ENCODE measurements around the gene HLA-DMA.
"Not testable (repeated sequence)": the region's sequence is repeated elsewhere in the genome, so short reads cannot be mapped to it uniquely, and the experiment has no call there.

HLA-DMA gene

GRCh38 chr6:32960563-32960962 is 7.7 kb upstream of the HLA-DMA start:
- no peak overlapping the region for H3K27ac ChIP-seq
- no peak for DNase-seq (ENCODE audit: low read depth, low spot score)

- DNase-seq (ENCODE audit: low read depth, low spot score), result no peak
- H3K27ac ChIP-seq, result no peak overlapping the region
Observed at GRCh38 chr6:32956176-32956575, 3.3 kb upstream of the HLA-DMA start.

- DNase-seq (ENCODE audit: low read depth, low spot score), result no peak
- H3K27ac ChIP-seq, result no peak overlapping the region
Observed at GRCh38 chr6:32954986-32955802, 2.3 kb upstream of the HLA-DMA start.

GRCh38 chr6:32954267-32954666 is 1.4 kb upstream of the HLA-DMA start:
- no peak for DNase-seq (ENCODE audit: low read depth, low spot score)
- H3K27ac ChIP-seq, result no peak overlapping the region

DNA sequence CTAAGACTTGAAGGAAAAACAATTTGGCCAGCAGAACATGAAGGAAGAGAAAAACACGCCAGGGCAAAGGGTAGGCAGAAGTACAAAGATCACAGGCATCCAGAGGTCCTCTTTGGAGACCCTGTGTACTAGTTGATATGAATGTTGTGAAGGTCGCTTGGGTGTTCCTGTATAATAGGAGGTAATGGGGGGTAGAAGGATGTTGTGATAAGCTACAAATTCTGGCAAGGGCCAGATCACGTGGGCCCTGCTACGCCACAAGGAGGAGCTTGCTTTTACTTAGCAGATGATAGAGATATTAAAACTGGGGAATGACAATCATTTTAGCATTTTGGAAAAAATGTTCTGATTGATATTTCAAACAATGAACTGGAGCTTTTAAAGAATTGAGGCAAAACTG is 878 bp upstream of the HLA-DMA start:
- no peak overlapping the region for H3K27ac ChIP-seq
- DNase-seq (ENCODE audit: low read depth, low spot score), result no peak

GRCh38 chr6:32950449-32950848 is 2.4 kb downstream of the HLA-DMA start:
- DNase-seq (ENCODE audit: low read depth, low spot score), result no peak
- H3K27ac ChIP-seq, result no peak overlapping the region

- DNase-seq (ENCODE audit: low read depth, low spot score), result no peak
- H3K27ac ChIP-seq, result no peak overlapping the region
Observed at GRCh38 chr6:32950010-32950409, 2.9 kb downstream of the HLA-DMA start.

GRCh38 chr6:32949113-32949512 is 3.8 kb downstream of the HLA-DMA start:
- no peak overlapping the region for H3K27ac ChIP-seq
- DNase-seq (ENCODE audit: low read depth, low spot score), result no peak

DNA sequence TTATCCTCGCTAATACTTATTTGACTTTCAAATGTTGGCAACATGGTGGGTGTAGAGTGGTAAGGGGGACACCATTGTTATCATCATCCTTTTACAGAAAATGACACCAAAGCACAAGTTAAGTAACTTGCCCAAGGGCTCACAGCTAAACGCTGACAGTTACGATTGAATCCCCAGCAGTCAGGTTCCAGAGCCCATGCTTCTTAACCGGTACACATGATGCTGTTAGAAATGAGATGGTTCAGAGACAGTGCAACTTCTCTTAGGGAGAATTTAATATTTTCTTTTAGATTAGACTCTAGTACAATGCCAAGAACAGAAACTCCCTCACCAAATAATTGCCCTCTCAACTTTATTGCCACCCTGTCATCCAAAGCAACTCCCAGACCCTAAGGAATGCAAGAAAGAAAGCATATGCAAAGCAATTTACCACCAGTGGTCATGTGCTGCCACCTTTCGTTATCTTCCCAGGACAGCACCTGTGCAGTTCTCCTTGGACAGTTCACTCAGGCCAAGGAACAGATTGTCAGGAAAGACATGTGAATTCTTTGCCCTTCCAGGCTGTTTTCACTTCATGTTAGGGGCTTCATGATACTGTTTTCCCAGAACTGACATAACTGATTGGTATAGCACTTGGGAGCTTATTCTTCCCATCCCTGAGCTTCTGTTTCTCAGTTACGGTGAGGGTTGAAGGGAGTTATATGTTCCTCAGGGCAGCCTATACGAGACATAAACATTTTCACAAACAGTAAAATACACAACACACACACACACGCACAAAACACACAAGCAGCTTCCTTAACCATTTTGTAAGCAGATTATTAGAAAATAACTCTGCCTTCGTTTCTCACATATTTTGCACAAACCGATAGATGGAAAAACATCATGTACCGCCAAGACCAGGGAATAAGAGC is 5.1 kb downstream of the HLA-DMA start:
- no peak overlapping the region for H3K27ac ChIP-seq
- DNase-seq (ENCODE audit: low read depth, low spot score), result no peak

DNA sequence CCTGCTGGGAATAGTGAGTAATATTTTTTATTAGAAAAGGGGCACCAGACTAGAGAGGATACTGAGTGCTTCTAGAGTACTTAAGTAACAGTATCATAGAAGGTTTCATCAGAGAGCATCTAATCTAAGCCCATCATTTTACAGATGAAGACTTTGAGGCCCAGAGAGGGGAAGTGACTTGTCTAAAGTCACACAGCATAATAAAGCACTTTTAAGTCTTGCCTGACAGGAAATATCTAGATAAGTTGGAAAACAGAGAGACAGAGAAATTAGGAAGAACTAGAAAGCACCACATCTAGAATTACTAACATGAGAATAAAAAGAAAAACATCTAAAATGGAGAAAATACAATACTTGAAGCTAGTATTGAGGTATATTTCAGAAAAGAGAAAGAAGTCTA is 6.0 kb downstream of the HLA-DMA start:
- DNase-seq (ENCODE audit: low read depth, low spot score), result no peak
- H3K27ac ChIP-seq, result no peak overlapping the region

- no peak for DNase-seq (ENCODE audit: low read depth, low spot score)
- H3K27ac ChIP-seq, result no peak overlapping the region
Observed at GRCh38 chr6:32945953-32946352, 6.9 kb downstream of the HLA-DMA start.

GRCh38 chr6:32945108-32945760 is 7.7 kb downstream of the HLA-DMA start:
- no peak overlapping the region for H3K27ac ChIP-seq
- no peak for DNase-seq (ENCODE audit: low read depth, low spot score)

GRCh38 chr6:32943864-32944649 is 8.8 kb downstream of the HLA-DMA start:
- no peak for DNase-seq (ENCODE audit: low read depth, low spot score)
- H3K27ac ChIP-seq, result no peak overlapping the region

DNA sequence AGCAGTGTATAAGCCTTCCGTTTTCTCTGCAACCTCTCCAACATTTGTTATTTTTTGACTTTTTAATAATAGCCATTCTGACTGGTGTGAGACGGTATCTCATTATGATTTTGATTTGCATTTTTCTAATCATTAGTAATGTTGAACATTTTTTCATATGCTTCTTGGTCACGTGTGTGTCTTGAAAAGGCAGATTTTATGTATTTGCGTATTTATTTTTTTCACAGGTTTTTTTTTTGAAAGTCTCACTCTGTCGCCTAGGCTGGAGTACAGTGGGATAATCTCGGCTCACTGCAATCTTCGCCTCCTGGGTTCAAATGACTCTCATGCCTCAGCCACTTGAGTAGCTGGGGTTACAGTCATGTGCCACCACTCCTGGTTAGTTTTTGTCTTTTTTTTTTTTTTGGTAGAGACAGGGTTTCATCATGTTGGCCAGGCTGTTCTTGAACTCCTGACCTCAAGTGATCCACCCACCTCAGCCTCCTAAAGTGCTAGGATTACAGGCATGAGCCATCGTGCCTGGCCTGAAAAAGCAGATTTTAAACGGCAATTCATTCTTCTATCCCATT is 10.3 kb downstream of the HLA-DMA start:
- H3K27ac ChIP-seq; DNase-seq (ENCODE audit: low read depth, low spot score): not testable (repeated sequence)

- H3K27ac ChIP-seq, result no peak overlapping the region
- DNase-seq (ENCODE audit: low read depth, low spot score), result no peak
Observed at GRCh38 chr6:32941214-32941768, 11.6 kb downstream of the HLA-DMA start.

GRCh38 chr6:32940656-32941213 is 12.2 kb downstream of the HLA-DMA start, which contains the start of gene HLA-DMB:
HLA-DMB (minus strand) TSS chr6:32941028; CDS start chr6:32940807, 221 bp downstream.
- H3K27ac ChIP-seq, result no peak within 1 kb of the TSS
- DNase-seq (ENCODE audit: low read depth, low spot score), result no peak

- no peak for DNase-seq (ENCODE audit: low read depth, low spot score)
- no peak overlapping the region for H3K27ac ChIP-seq
Observed at GRCh38 chr6:32938494-32938893, 14.4 kb downstream of the HLA-DMA start.

- DNase-seq (ENCODE audit: low read depth, low spot score), result no peak
- no peak overlapping the region for H3K27ac ChIP-seq
Observed at GRCh38 chr6:32937230-32937633, 15.7 kb downstream of the HLA-DMA start.

Measured in epithelial cell of prostate (primary cell).